Measurements from ENCODE around the gene CDIP1. TPM values are rescaled to one million over a fixed set of nuclear protein-coding genes. Genes with fewer than 3 reads are reported as not detected.

Gene CDIP1
- total RNA-seq, 1 donor from 2014 or later = 41.3 TPM

DNA sequence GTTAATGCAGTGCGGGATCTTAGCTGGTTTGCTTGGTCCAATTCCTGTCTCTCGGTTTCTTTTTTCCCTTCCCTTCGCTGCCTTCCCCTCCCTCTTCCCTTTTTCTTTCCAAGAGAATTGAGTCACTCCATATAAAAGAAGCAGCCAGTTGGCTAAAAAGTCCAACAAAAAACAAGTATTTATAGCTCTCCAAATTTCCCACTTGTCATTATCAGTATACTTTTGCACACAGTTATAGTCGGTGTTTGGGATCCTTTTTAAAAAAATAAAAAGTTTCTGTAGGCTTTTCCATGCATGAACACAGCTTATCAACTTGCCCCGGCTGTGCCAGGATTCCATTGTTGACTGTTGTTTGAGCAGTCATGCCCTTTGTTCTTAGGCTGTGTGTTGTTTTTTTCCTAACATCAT, 37.5 kb downstream of the CDIP1 start:
- Mint-ChIP-seq H3K4me1 (ENCODE audit: unreplicated experiment) (peaks cover 25% of the 10 kb centered on the region), H3K4me3 (no peak overlapping the region), H3K27ac (peak overlapping the region; percentile 39), H3K9me3 (no peaks in the 10 kb centered on the region), H3K27me3 (no peaks in the 10 kb centered on the region), H3K36me3 (peaks cover under 1% of the 10 kb centered on the region)
- no peak for DNase-seq (ENCODE audit: extremely low spot score, unreplicated experiment)
- TF ChIP-seq CTCF (conservative IDR thresholded peaks at IDR 0.05) = no peak

DNA sequence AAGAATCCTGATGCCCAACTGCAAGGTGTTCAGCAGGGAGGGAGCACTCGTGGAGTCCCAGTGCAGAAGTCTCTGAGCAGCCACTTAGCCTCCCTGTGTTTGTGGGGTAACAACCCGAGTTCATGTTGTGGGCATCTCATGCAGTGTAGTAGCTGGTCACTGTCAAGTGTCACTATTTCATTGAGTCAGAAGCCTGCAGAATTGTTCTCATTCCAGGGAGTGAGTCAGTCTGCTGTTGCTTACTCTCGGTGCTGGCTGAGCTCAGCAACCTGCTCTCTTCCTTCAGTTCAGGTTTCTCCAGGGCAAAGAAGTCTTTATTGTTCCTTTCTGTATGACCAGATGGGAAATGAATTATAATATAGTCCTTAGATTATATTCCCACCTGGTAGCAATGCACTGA, 38.3 kb downstream of the CDIP1 start:
- H3K4me3 Mint-ChIP-seq = no peak overlapping the region
- H3K4me1 Mint-ChIP-seq (ENCODE audit: unreplicated experiment) = peaks cover 25% of the 10 kb centered on the region
- no peaks in the 10 kb centered on the region for H3K27me3 Mint-ChIP-seq
- H3K36me3 Mint-ChIP-seq = no peaks in the 10 kb centered on the region
- TF ChIP-seq CTCF (conservative IDR thresholded peaks at IDR 0.05) = no peak
- H3K27ac Mint-ChIP-seq = no peak overlapping the region
- no peak for DNase-seq (ENCODE audit: extremely low spot score, unreplicated experiment)
- no peaks in the 10 kb centered on the region for H3K9me3 Mint-ChIP-seq

DNA sequence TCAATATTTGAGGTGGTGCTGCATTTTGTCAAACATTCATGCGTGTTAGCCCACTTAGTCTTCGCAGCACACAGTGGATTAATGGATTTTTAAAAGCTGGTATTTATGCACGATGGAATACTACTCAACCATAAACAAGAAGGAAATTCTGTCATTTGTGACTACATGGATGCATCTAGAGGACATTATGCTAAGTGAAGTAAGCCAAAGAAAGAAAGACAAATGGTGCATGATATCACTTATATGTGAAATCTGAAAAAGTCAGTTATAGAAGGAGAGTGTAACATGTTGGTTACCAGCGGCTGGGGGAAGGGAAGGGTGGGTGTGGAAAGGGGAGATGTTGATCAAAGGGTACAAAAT, 39.4 kb downstream of the CDIP1 start:
- Mint-ChIP-seq H3K27ac (no peak overlapping the region), H3K27me3 (no peaks in the 10 kb centered on the region), H3K4me1 (ENCODE audit: unreplicated experiment) (peaks cover 26% of the 10 kb centered on the region), H3K36me3 (no peaks in the 10 kb centered on the region), H3K9me3 (no peaks in the 10 kb centered on the region), H3K4me3 (no peak overlapping the region)
- no peak for TF ChIP-seq CTCF (conservative IDR thresholded peaks at IDR 0.05)
- DNase-seq (ENCODE audit: extremely low spot score, unreplicated experiment) = no peak

- Mint-ChIP-seq H3K4me1 (ENCODE audit: unreplicated experiment) (peaks cover 26% of the 10 kb centered on the region), H3K36me3 (no peaks in the 10 kb centered on the region), H3K4me3 (no peak overlapping the region), H3K27ac (peak overlapping the region; percentile 26), H3K9me3 (no peaks in the 10 kb centered on the region), H3K27me3 (no peaks in the 10 kb centered on the region)
- TF ChIP-seq CTCF (conservative IDR thresholded peaks at IDR 0.05) = no peak
- no peak for DNase-seq (ENCODE audit: extremely low spot score, unreplicated experiment)
These were observed 39.9 kb downstream of the CDIP1 start for GRCh38 chr16:4498546-4499195.

DNA sequence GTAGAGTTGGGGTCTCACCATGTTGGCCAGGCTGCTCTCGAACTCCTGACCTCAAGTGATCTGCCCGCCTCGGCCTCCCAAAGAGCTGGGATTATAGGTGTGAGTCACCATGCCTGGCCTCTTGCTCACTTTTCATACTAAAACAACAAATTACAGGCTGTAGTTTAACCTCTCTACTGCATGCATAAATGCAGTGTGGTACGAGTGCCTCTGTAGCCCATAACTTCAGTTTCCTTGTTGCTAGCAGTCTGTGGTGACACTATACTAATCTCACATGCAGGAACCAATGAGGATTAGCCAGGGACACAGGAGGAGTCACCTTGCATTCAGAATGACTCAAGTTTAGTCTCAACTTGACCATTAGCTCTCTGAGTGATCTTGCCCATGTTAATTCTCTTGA, 42.3 kb downstream of the CDIP1 start:
- Mint-ChIP-seq H3K36me3 (no peaks in the 10 kb centered on the region), H3K9me3 (no peaks in the 10 kb centered on the region), H3K27ac (no peak overlapping the region), H3K27me3 (no peaks in the 10 kb centered on the region), H3K4me3 (no peak overlapping the region), H3K4me1 (ENCODE audit: unreplicated experiment) (peaks cover 22% of the 10 kb centered on the region)
- DNase-seq (ENCODE audit: extremely low spot score, unreplicated experiment) = no peak
- no peak for TF ChIP-seq CTCF (conservative IDR thresholded peaks at IDR 0.05)

- peaks cover 18% of the 10 kb centered on the region for H3K4me1 Mint-ChIP-seq (ENCODE audit: unreplicated experiment)
- DNase-seq (ENCODE audit: extremely low spot score, unreplicated experiment) = no peak
- TF ChIP-seq CTCF (conservative IDR thresholded peaks at IDR 0.05) = no peak
- H3K27ac Mint-ChIP-seq = no peak overlapping the region
- H3K36me3 Mint-ChIP-seq = no peaks in the 10 kb centered on the region
- H3K27me3 Mint-ChIP-seq = no peaks in the 10 kb centered on the region
- H3K9me3 Mint-ChIP-seq = no peaks in the 10 kb centered on the region
- no peak overlapping the region for H3K4me3 Mint-ChIP-seq
These were observed 42.8 kb downstream of the CDIP1 start for GRCh38 chr16:4495766-4496165.
